T-helper 2 cell treated with Interferon-gamma antibody and Interleukin-4, amounts not matched to agents 5 μg/mL and 100 μg/mL, for 36 hours (primary cell): ENCODE data around the gene MED20.

Experiments
- DNase-seq: peaks from one replicate; pipeline ENCODE4 v3.0.0; 2021; ENCODE audit warnings: low spot score
- H3K27ac Mint-ChIP-seq: one replicate; pipeline ENCODE4 v1.8.0; 2021; ENCODE audit warnings: mild to moderate bottlenecking, mixed read lengths
- H3K27me3 Mint-ChIP-seq: one replicate; pipeline ENCODE4 v1.8.0; 2021; ENCODE audit warnings: low read depth, mixed read lengths
- H3K36me3 Mint-ChIP-seq: one replicate; pipeline ENCODE4 v1.8.0; 2021; ENCODE audit warnings: low read depth, mixed read lengths
- H3K4me1 Mint-ChIP-seq: one replicate; pipeline ENCODE4 v1.8.0; 2021; ENCODE audit warnings: low read depth, mixed read lengths
- H3K4me3 Mint-ChIP-seq: one replicate; pipeline ENCODE4 v1.8.0; 2022; ENCODE audit warnings: mild to moderate bottlenecking, moderate library complexity, mixed read lengths
- H3K9me3 Mint-ChIP-seq: one replicate; pipeline ENCODE4 v1.8.0; 2021; ENCODE audit warnings: mixed read lengths

The MED20 gene, protein sequence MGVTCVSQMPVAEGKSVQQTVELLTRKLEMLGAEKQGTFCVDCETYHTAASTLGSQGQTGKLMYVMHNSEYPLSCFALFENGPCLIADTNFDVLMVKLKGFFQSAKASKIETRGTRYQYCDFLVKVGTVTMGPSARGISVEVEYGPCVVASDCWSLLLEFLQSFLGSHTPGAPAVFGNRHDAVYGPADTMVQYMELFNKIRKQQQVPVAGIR

DNA sequence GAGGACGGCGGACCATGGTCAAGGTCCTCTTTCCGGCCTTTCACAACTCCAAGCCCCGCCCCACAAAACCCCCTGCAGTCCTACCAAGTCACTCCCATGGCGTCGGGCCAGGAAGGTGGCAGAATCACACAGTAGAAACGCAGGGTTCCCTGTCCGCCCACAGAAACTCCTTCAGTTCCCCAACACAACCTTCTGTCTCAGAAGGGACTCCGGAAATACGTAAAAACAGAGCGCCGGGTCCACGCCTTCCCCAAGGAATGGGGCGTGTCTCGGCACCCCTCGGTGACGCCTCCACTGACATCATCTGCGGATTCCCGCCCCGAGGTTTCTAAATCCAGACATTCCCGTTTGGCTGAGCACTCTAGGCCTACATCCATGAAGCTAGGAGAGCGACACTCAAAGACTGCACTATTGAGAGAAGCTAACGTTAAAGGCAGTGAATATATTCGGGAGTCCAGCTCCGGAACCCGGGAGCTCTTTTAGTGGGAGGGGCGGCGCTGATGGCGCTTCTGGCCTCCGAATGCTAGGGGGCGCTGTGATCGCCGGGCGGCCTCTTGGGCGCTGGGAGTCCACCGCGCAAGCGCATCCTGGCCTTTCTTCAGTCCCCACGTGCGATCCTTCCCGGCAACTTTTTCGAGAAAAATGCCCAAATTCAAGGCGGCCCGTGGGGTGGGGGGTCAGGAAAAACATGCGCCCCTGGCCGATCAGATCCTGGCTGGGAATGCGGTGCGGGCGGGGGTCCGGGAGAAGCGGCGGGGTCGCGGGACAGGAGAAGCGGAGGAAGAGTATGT is at the start of gene MED20, which contains the start of gene BYSL:
Gene MED20 (minus strand): TSS at position 219 of the 791 bp plus-strand sequence. CDS start 121 bp downstream, at position 98.
Gene BYSL (plus strand): TSS at position 579 of the 791 bp plus-strand sequence. CDS start 64 bp downstream, at position 643.
- Mint-ChIP-seq H3K36me3 (peaks cover 35% of the 10 kb centered on the region), H3K4me3 (peak within 1 kb of the TSS; percentile 99), H3K27me3 (no peaks in the 10 kb centered on the region), H3K27ac (peak within 1 kb of the TSS; percentile 98), H3K9me3 (no peaks in the 10 kb centered on the region), H3K4me1 (peaks cover 37% of the 10 kb centered on the region)
- DNase-seq, result peak; percentile 92

DNA sequence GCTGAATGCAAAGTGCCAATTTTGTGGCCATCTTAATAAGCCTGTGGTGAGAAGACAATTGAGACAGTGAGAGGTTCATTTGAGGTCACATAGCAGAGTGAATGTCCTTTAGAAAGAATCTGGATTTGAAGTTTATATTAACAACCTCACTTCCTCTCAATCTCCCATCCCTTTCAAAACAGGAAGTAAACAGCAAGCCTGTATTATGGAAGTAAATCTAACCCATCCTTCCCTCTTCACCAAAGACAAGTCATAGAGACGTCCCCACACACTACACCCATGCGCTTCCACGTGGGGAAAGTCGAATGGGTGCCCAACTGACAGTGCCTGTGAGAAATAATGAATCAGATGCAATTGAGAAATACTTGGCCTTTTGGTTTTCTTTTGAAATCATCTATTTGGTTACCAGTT is 49.5 kb upstream of the MED20 start:
- H3K4me1 Mint-ChIP-seq, result peaks cover 23% of the 10 kb centered on the region
- peak overlapping the region; percentile 47 for H3K4me3 Mint-ChIP-seq
- no peaks in the 10 kb centered on the region for H3K27me3 Mint-ChIP-seq
- peaks cover 5% of the 10 kb centered on the region for H3K36me3 Mint-ChIP-seq
- H3K27ac Mint-ChIP-seq, result peak overlapping the region; percentile 84
- H3K9me3 Mint-ChIP-seq, result no peaks in the 10 kb centered on the region
- peak; percentile 54 for DNase-seq

DNA sequence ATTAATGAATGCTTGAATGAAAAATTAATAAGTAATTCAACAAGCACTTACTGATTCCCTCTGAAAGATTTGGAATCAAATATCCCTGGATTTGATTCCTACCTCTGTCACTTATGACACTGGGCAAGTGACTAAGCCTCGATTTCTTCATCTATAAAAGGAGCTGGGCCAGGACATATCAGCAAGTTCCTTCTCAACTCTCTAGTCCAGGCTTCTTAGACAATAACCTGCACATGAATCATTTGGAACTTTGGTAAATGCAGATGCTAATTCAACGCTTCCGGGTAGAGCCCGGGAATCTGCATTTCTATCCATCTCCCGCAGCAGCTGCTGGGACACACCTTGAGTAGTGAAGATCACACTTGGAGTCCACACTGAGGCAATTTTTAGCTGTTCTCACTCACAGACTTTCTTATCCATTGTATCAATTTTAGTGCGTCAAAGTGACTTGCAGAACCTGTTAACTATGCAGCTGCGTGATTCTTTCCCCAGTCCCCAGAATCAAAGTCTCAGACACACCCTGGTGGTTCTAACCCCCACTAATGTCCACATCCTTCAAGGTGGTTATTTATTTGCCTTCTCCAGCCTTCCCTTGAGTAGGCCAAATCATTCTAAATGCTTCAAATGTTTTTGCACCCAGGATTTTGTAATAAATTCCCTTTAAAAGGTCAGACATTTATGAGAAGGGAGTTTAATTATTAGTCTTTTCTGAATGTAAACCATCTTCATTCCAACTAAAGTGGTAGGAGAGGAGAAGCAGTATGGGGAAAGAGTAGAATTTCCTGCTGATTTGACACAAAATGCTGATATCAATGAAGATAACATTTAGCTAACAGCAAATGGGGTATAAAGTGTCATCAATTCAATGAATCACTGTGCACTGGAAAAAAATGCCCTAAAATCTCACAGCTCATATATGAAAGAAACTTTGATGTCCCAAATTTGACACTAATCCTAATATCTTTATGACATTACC is 46.7 kb upstream of the MED20 start:
- Mint-ChIP-seq H3K9me3 (no peaks in the 10 kb centered on the region), H3K4me3 (no peak overlapping the region), H3K27me3 (no peaks in the 10 kb centered on the region), H3K4me1 (peaks cover 37% of the 10 kb centered on the region), H3K27ac (no peak overlapping the region), H3K36me3 (peaks cover 7% of the 10 kb centered on the region)
- DNase-seq, result no peak

DNA sequence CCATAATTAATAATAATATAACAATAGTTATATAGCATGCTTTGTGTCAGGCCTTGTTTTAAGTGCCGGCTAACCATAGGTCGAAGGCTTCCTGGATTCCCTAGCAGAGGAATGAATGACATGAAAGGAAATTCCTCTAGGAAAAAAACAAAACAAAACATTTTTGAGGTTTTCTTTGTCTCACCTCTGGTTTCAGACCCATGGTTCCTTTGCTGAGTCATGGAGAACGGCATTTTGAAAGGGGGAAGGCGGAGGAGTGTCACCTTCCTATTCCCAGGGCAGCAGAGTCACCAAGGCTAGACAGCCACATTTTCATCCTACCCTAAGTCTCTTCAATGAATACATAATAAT is 46.0 kb upstream of the MED20 start:
- no peak for DNase-seq
- Mint-ChIP-seq H3K36me3 (peaks cover 7% of the 10 kb centered on the region), H3K27ac (no peak overlapping the region), H3K4me1 (peaks cover 36% of the 10 kb centered on the region), H3K4me3 (no peak overlapping the region), H3K9me3 (no peaks in the 10 kb centered on the region), H3K27me3 (no peaks in the 10 kb centered on the region)

DNA sequence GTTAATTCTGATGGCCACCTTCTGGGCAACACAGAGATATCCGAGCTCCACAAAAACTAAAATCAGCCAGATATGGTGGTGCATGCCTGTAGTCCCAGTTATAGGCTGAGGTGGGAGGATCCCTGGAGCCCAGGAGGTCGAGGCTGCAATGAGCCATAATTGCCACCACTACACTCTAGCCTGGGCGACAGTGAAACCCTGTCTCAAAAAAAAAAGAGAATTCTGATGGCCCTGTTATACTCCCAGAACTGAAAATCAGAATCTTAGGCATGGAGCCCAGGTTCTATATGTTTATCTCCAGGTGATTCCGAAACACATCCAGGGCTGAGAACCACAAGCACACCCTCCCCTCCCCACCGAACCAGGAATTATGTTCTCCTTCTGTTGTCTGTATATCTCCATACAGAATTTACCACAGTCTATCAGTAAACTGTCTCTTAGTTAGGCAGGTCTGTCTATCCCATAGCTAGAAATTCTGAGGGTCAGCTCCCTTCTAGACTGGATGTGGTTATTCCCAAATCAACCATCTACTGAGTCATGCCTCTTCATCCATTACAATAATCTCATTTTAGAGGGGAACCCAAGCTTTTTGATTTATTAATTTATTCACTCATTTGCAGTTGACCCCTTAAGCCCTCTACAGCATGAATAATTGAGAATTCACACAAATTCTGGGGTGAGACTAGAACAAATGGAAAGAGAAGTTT is 45.4 kb upstream of the MED20 start:
- H3K36me3 Mint-ChIP-seq, result peaks cover 12% of the 10 kb centered on the region
- H3K27ac Mint-ChIP-seq, result no peak overlapping the region
- H3K27me3 Mint-ChIP-seq, result no peaks in the 10 kb centered on the region

GRCh38 chr6:41965429-41966213 is 44.7 kb upstream of the MED20 start:
- no peak for DNase-seq
- H3K9me3 Mint-ChIP-seq, result no peaks in the 10 kb centered on the region
- H3K4me3 Mint-ChIP-seq, result no peak overlapping the region
- H3K36me3 Mint-ChIP-seq, result peaks cover 12% of the 10 kb centered on the region
- H3K27me3 Mint-ChIP-seq, result no peaks in the 10 kb centered on the region
- no peak overlapping the region for H3K27ac Mint-ChIP-seq
- H3K4me1 Mint-ChIP-seq, result peaks cover 36% of the 10 kb centered on the region

More for the DNA sequence above, 45.4 kb upstream of the MED20 start:
- no peak for DNase-seq
- no peaks in the 10 kb centered on the region for H3K9me3 Mint-ChIP-seq
- H3K4me3 Mint-ChIP-seq, result no peak overlapping the region
- peaks cover 41% of the 10 kb centered on the region for H3K4me1 Mint-ChIP-seq

GRCh38 chr6:41964201-41964887 is 43.4 kb upstream of the MED20 start:
- peaks cover 9% of the 10 kb centered on the region for H3K36me3 Mint-ChIP-seq
- no peaks in the 10 kb centered on the region for H3K9me3 Mint-ChIP-seq
- H3K27me3 Mint-ChIP-seq, result no peaks in the 10 kb centered on the region
- H3K4me1 Mint-ChIP-seq, result peaks cover 34% of the 10 kb centered on the region
- no peak for DNase-seq
- H3K27ac Mint-ChIP-seq, result peak overlapping the region; percentile 1
- H3K4me3 Mint-ChIP-seq, result no peak overlapping the region

DNA sequence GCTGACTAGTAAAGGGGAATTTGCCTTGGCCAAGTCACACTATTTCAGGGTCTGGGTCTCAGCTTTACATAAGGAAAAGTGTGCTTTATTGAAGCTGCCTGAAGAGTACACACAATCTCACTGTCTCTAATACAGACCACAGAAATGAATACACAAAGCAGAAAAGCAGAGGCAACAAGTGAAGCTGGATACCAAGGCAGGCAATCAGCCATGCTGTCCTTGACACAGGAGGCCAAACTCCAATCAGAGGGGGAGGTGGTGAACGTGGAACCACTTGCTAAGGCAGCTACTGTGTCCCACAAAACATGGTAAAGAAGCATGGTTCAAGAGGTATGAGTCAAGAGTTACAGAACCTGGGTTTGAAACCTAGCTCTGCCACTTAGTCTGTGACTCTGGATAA is 42.4 kb upstream of the MED20 start:
- peaks cover 14% of the 10 kb centered on the region for H3K36me3 Mint-ChIP-seq
- no peak overlapping the region for H3K27ac Mint-ChIP-seq
- peaks cover 42% of the 10 kb centered on the region for H3K4me1 Mint-ChIP-seq
- H3K4me3 Mint-ChIP-seq, result no peak overlapping the region
- peaks cover 5% of the 10 kb centered on the region for H3K9me3 Mint-ChIP-seq
- no peaks in the 10 kb centered on the region for H3K27me3 Mint-ChIP-seq
- DNase-seq, result no peak

DNA sequence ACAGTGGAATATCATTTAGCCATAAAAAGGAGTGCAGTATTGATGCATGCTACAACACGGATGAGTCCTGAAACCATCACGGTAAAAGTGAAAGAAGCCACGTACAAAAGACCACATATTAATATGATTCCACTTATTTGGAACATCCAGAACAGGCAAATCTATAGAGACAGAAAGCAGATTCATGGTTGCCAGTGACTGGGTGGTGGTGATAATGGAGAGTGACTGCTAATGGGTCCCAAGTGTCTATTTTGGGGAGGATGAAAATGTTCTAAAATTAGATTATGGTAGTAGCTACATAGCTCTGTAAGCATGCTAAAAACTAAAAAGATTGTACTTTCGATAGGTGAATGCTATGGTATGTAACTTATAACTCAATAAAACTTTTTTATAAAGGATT is 39.1 kb upstream of the MED20 start:
- DNase-seq, result no peak
- H3K4me3 Mint-ChIP-seq, result no peak overlapping the region
- H3K27ac Mint-ChIP-seq, result no peak overlapping the region
- H3K27me3 Mint-ChIP-seq, result no peaks in the 10 kb centered on the region
- peaks cover 5% of the 10 kb centered on the region for H3K9me3 Mint-ChIP-seq
- peaks cover 18% of the 10 kb centered on the region for H3K36me3 Mint-ChIP-seq
- peaks cover 40% of the 10 kb centered on the region for H3K4me1 Mint-ChIP-seq

DNA sequence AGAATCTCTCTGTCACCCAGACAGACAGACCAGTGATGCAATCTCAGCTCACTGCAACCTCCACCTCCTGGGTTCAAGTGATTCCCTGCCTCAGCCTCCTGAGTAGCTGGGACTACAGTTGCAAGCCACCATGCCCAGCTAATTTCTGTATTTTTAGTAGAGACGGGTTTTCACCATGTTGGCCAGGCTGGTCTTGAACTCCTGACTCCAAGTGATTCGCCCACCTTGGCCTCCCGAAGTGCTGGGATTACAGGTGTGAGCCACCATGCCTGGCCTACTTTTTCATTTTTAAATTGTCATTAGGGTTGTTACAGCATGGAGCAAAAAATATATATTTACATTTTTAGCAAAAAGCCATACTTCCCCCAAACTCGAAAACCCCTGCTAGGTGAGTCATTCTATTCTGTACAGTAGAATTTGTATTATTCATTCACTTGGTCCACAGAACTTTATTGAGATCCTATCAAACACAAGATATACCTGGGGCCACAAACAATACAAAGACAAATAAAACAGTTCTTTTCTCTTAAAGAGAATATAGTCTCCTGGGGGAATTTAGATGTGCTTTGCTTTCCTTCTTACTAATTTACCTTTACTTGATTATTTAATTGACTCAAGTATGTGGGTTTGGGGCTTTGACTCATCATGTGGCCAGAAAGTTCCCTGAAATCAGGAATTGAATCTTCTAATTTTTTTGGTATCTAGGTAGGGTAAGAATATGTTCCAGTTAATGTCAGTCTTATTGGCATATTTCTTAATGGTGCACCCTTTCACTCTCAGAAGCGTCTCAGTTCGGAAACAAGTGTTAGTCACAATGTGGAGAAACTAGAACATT is 37.3 kb upstream of the MED20 start:
- peaks cover 5% of the 10 kb centered on the region for H3K9me3 Mint-ChIP-seq
- H3K27ac Mint-ChIP-seq, result peak overlapping the region; percentile 61
- H3K36me3 Mint-ChIP-seq, result peaks cover 20% of the 10 kb centered on the region
- peak; percentile 60 for DNase-seq
- peaks cover 29% of the 10 kb centered on the region for H3K4me1 Mint-ChIP-seq
- no peaks in the 10 kb centered on the region for H3K27me3 Mint-ChIP-seq
- peak overlapping the region; percentile 35 for H3K4me3 Mint-ChIP-seq

GRCh38 chr6:41957117-41957516 is 36.2 kb upstream of the MED20 start:
- Mint-ChIP-seq H3K36me3 (peaks cover 18% of the 10 kb centered on the region), H3K9me3 (peaks cover 5% of the 10 kb centered on the region), H3K4me3 (no peak overlapping the region), H3K4me1 (peaks cover 25% of the 10 kb centered on the region), H3K27ac (no peak overlapping the region), H3K27me3 (no peaks in the 10 kb centered on the region)
- DNase-seq, result no peak

DNA sequence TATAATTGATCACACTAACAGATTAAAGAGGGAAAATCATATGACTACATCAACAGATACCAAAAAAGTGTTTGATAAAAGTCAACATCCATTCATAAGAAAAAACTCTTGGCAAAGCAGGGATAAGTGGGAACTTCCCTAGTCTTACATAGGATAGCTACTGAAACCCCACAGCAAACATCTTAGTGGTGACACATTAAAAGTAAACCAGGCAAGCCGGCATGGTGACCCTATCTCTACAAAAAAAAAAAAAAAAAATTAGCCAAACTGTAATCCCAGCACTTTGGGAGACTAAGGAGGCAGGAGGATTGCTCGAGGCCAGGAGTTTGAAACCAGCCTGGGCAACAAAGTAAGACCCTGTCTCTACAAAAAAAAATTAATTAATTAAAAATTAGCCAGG is 34.5 kb upstream of the MED20 start:
- Mint-ChIP-seq H3K27ac (no peak overlapping the region), H3K4me3 (no peak overlapping the region), H3K27me3 (no peaks in the 10 kb centered on the region)

More for the DNA sequence above, 34.5 kb upstream of the MED20 start:
- no peak for DNase-seq
- Mint-ChIP-seq H3K9me3 (peaks cover 5% of the 10 kb centered on the region), H3K4me1 (peaks cover 19% of the 10 kb centered on the region), H3K36me3 (peaks cover 15% of the 10 kb centered on the region)
